ENCODE measurements around the gene SLC52A3. TPM values are rescaled to one million over a fixed set of nuclear protein-coding genes. Genes with fewer than 3 reads are reported as not detected.

The SLC52A3 gene
- total RNA-seq, 4 donors from 2014 or later = 0.33 to 0.66 (median 0.45) TPM

DNA sequence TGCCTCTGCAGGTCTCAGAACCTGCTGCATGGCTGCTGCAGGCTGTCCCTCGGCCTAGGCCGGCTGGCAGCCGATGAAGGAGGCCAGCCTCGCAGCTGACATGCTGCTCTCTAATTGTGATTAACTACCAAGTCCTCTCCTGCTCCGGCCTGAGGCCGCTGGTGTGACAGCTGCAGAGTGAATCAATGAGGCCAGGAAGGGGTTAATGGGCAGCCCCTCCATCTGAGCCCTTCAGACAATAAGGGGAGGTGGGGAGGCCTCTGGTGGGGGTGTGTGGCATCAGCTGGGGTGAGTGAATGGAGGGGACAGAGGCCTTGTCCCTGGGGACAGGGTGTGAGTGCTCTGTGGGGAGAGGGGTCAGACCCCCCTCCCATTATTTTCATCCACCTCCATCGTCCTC is 34.4 kb downstream of the SLC52A3 start:
- no peak for TF ChIP-seq CTCF (IDR thresholded peaks at IDR 0.05; ENCODE audit: low read depth)

DNA sequence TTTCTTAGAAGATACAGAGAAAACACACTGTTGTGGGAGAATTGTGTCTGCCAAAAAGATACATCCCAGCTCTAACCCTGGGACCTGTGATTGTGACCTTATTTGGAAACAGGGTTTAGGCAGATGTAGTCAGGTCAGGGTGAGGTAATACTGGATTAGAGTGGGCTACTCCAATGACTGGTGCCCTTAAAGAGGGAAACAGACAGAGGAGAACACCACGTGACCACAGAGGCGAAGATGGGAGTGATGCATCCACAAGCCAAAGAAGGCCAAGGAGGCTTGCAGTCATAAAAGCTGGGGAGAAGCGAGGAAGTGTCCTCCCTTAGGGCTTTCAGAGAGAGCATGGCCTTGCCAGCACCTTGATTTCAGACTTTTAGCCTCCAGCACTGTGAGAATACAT is 35.6 kb downstream of the SLC52A3 start:
- TF ChIP-seq CTCF (IDR thresholded peaks at IDR 0.05; ENCODE audit: low read depth) = no peak

DNA sequence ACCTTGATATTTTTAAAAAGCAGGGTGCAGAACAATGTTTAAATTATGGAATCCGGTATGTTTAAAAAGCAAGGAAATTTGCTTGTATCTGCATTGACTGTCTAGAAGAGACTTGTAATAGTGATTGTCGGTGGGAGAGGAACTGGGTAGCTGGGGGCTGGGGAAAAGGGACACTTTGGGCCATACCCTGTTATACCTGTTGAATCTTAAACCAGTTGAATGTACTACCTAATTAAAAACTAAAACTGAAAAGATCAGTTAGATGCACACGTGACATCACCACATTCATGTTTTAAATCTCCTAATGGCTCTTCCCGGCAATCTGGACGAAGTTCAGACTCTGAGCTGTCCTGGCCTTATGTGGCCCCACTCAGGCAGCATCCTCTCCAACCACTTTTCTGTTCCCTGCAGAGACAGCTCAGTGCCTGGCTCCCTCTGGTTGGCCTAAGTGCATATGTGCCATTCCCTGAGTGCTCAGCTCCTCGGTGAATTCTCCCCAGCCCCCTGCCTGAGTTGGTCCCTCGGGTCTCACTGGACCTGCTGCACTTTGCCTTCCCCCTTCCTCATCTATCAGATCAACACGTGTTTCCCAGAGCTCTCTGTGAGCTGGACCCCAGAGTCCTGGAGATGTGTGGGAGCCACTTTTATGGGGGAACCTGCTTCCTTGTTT is 36.3 kb downstream of the SLC52A3 start:
- TF ChIP-seq CTCF (IDR thresholded peaks at IDR 0.05; ENCODE audit: low read depth) = no peak

GRCh38 chr20:730005-730404 is 38.3 kb downstream of the SLC52A3 start:
- no peak for TF ChIP-seq CTCF (IDR thresholded peaks at IDR 0.05; ENCODE audit: low read depth)

DNA sequence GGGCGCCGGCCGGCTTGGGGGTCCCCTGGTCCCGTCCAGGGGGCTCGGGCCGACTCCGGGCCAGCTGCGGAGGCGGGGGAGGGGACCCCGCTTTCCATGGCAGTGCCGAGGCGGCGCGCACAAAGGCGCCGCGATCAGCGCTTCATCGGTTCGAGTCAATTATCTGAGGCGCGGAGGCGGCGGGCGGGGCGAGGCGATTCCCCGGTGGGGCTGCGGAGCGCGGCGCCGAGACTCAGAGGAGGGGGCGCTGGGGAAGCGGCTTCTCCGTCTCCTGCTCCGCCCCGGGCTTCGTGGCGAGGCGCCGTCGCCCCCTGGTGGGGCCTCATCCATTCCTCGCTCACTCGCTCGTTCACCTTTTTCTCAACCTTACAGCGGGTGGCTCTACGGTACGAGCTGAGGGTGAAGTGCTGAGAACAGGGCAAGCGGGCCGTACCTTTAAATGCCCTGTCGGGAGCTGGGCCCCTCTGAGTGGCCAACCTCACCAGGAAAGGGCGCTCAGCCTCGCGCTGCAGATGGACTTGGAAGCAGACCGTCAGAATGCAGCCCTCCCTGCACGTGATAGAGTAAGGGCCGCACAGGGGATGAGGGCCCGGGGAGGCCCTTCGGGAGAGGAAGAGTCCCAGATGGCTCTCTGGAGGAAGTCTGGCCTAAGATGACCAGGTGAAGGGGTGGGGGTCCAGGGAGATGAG is 39.9 kb downstream of the SLC52A3 start:
- TF ChIP-seq CTCF (IDR thresholded peaks at IDR 0.05; ENCODE audit: low read depth) = no peak

DNA sequence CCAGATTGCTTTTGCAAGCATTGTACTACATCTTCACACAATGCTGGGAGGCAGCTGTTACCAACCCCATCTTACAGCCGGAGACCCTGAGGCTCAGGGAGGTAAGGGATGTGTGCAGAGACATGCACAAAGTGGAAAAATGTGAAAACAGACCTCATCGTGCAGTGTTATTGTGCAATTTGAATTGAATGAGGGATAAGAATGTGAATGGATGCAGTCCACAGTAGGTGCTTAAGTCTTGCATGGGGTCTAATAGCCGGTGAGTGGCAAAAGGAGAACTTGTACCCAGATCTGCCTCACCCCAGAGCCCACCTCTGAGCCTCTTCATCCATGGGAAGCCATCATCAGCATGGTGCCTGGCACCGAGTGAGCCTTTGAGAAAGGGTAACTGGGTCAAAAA is 42.1 kb downstream of the SLC52A3 start:
- TF ChIP-seq CTCF (IDR thresholded peaks at IDR 0.05; ENCODE audit: low read depth) = no peak

DNA sequence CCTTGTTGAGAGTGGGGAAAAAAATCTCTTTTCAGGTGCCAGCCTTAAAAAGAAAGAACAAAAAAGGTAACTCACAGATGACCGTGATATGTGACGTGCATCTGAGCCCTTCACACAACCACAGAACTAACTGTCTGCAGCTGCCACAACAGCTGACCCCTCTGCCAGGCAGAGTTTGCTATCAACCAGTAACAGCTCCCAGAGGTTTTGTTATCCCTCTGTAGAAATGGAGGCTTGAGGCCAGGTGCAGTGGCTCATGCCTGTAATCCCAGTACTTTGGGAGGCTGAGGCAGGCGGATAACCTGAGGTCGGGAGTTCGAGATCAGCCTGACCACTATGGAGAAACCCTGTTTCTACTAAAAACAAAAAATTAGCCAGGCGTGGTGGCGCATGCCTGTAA is 42.8 kb downstream of the SLC52A3 start:
- TF ChIP-seq CTCF (IDR thresholded peaks at IDR 0.05; ENCODE audit: low read depth) = no peak
